ENCODE data around the gene TMTC3. TPM values are rescaled to one million over a fixed set of nuclear protein-coding genes. Genes with fewer than 3 reads are reported as not detected.

TMTC3 gene
- total and polyA plus RNA-seq, 2 of the 8 experiments (the other 6 are each of a cell fraction or from before 2014, with no cell fraction given) = 7.0 to 45.1 TPM

- H3K23me2 ChIP-seq (ENCODE audit: low read depth, low read length) = no peaks in the 10 kb centered on the region
- no peak overlapping the region for H2AFZ ChIP-seq (ENCODE audit: low read length)
- H2BK5ac ChIP-seq (ENCODE audit: low read depth, low read length) = no peak overlapping the region
- DNase-seq (ENCODE audit: low read depth in 1 of 2, low spot score in 2 of 2) (no peak), FAIRE-seq (no peak)
- WGBS, 2 experiments (ENCODE audit: extremely low coverage in 1 of 2, insufficient coverage in 1 of 2, insufficient read length in 1 of 2, insufficient replicate concordance in 2 of 2, low coverage in 1 of 2, low lambda C conversion rate in 2 of 2, missing lambda C conversion rate in 1 of 2) = 87% methylated on average over 3 of the region's 3 CpGs; no CpG with 5 or more reads in 1 of the 2 experiments
- no peak overlapping the region for H2BK12ac ChIP-seq (ENCODE audit: low read depth, low read length)
- H3K23ac ChIP-seq (ENCODE audit: insufficient read length) = no peak overlapping the region
- no peak overlapping the region for H4K8ac ChIP-seq (ENCODE audit: extremely low read depth, insufficient read depth, low read length)
- peaks cover 0 to 23% (median 0%) of the 10 kb centered on the region in 4 experiments; a peak in 4 of 8 replicates for H3K36me3 ChIP-seq (ENCODE audit: control insufficient read depth in 2 of 4, insufficient read depth in 4 of 4, low read length in 3 of 4)
- no peaks in the 10 kb centered on the region for H3K79me1 ChIP-seq (ENCODE audit: low read depth, low read length)
- no peak overlapping the region for H3K4me3 ChIP-seq (ENCODE audit: extremely low read depth in 1 of 4, insufficient read depth in 2 of 4, low read depth in 3 of 4, low read length in 4 of 4)
- H3K9me3 ChIP-seq (ENCODE audit: insufficient read depth in 2 of 2, low read depth in 1 of 2, low read length in 1 of 2) = no peaks in the 10 kb centered on the region
- no peak overlapping the region for H3K4ac ChIP-seq (replicated peaks; ENCODE audit: insufficient read length, low read depth, low read length)
- no peaks in the 10 kb centered on the region for H4K20me1 ChIP-seq (replicated peaks in 1 of 2; ENCODE audit: control insufficient read depth in 1 of 2, insufficient read depth in 2 of 2, low read length in 2 of 2)
- no peaks in the 10 kb centered on the region for H3K79me2 ChIP-seq (ENCODE audit: control insufficient read depth in 1 of 2, insufficient read depth in 2 of 2, low read length in 2 of 2)
- no peak overlapping the region for H4K5ac ChIP-seq (ENCODE audit: insufficient read length, low read depth, low read length)
- H3K27me3 ChIP-seq (replicated peaks in 1 of 4; ENCODE audit: control insufficient read depth in 3 of 4, extremely low read depth in 1 of 4, insufficient read depth in 3 of 4, low read length in 3 of 4) = no peaks in the 10 kb centered on the region
- H2BK120ac ChIP-seq (replicated peaks; ENCODE audit: low read depth, low read length) = no peak overlapping the region
- no peak overlapping the region for H3K14ac ChIP-seq (ENCODE audit: insufficient read length)
- no peak overlapping the region for H3K56ac ChIP-seq (replicated peaks; ENCODE audit: insufficient read length, low read depth, low read length)
- ChIA-PET CTCF (ENCODE audit: partially characterized antibody) (no interaction called here), POLR2A (ENCODE audit: partially characterized antibody) (no interaction called here)
- H3K4me1 ChIP-seq (replicated peaks in 1 of 4; ENCODE audit: control insufficient read depth in 3 of 4, insufficient read depth in 4 of 4, low read length in 3 of 4) = no peaks in the 10 kb centered on the region
- no peak overlapping the region for H3K4me2 ChIP-seq (ENCODE audit: insufficient read depth in 1 of 2, low read depth in 2 of 2, low read length in 2 of 2)
- H3K27ac ChIP-seq (ENCODE audit: low read depth, low read length) = no peak overlapping the region
- H2BK15ac ChIP-seq (ENCODE audit: low read length) = no peak overlapping the region
- no peak overlapping the region for H4K91ac ChIP-seq (replicated peaks; ENCODE audit: insufficient read length, low read length)
- no peak overlapping the region for H2AK5ac ChIP-seq (ENCODE audit: low read depth, low read length)
- H3K9ac ChIP-seq (replicated peaks in 1 of 4; ENCODE audit: extremely low read depth in 1 of 4, low read depth in 3 of 4, low read length in 3 of 4) = no peak overlapping the region
- no peak overlapping the region for H2BK20ac ChIP-seq (ENCODE audit: low read length)
- H3K18ac ChIP-seq (ENCODE audit: extremely low read depth, low read length) = no peak overlapping the region
- no peak for TF ChIP-seq HDAC6 (IDR thresholded peaks at IDR 0.05; ENCODE audit: low read depth, low read length)
- no peak for TF ChIP-seq SRF (IDR thresholded peaks at IDR 0.05; ENCODE audit: low read depth, low read length)
- TF ChIP-seq HDAC2 (IDR thresholded peaks at IDR 0.05; ENCODE audit: borderline replicate concordance in 1 of 2, low read depth in 2 of 2, low read length in 2 of 2) = no peak
- TF ChIP-seq ATF2 (IDR thresholded peaks at IDR 0.05; ENCODE audit: low read length) = no peak
- TF ChIP-seq CBX5 (IDR thresholded peaks at IDR 0.05; ENCODE audit: low read depth, low read length) = no peak
- no peak for TF ChIP-seq ZNF274 (IDR thresholded peaks at IDR 0.05; ENCODE audit: borderline replicate concordance, extremely low read depth, low read length)
- no peak for TF ChIP-seq NRF1 (IDR thresholded peaks at IDR 0.05; ENCODE audit: low read depth, low read length)
- TF ChIP-seq BCL11A (IDR thresholded peaks at IDR 0.05; ENCODE audit: low read depth in 2 of 2, low read length in 2 of 2) = no peak
- TF ChIP-seq RFX5 (IDR thresholded peaks at IDR 0.05; ENCODE audit: borderline replicate concordance, low read depth, low read length) = no peak
- TF ChIP-seq RAD21 (IDR thresholded peaks at IDR 0.05 in 1 of 2, conservative IDR thresholded peaks at IDR 0.05 in 1 of 2; ENCODE audit: low read depth in 2 of 2, low read length in 2 of 2) = no peak
- no peak for TF ChIP-seq ATF3 (IDR thresholded peaks at IDR 0.05; ENCODE audit: insufficient read depth, low read depth, low read length)
- no peak for TF ChIP-seq FOSL1 (IDR thresholded peaks at IDR 0.05; ENCODE audit: insufficient read depth, low read depth, low read length)
Observed at GRCh38 chr12:88194868-88195267, 52.8 kb downstream of the TMTC3 start.

Data from H1 (cell line).